DMS 273 (cell line): Measurements from ENCODE around the gene ADGRD1.

Source experiments
- DNase-seq: peaks from one replicate; lab custom pipeline; 2025; ENCODE audit not compliant: unreplicated experiment; lab: John Stamatoyannopoulos, UW

Gene ADGRD1

GRCh38 chr12:131187602-131188001 is 233.9 kb downstream of the ADGRD1 start:
- no peak for DNase-seq

- DNase-seq, result no peak
Measured at GRCh38 chr12:131188131-131189050, 234.7 kb downstream of the ADGRD1 start.

GRCh38 chr12:131189781-131190180 is 236.1 kb downstream of the ADGRD1 start:
- no peak for DNase-seq

- DNase-seq, result no peak
Measured at GRCh38 chr12:131190965-131191364, 237.3 kb downstream of the ADGRD1 start.
